NCI-H187 (cell line): Measurements from ENCODE around the gene ADM2.
"Not testable (repeated sequence)": the region's sequence is repeated elsewhere in the genome, so short reads cannot be mapped to it uniquely, and the experiment has no call there.

Source experiments
- DNase-seq, 2 experiments: peaks; one replicate each; lab custom pipeline; 2025; lab: John Stamatoyannopoulos, UW

ADM2 gene, protein sequence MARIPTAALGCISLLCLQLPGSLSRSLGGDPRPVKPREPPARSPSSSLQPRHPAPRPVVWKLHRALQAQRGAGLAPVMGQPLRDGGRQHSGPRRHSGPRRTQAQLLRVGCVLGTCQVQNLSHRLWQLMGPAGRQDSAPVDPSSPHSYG

GRCh38 chr22:50481440-50482106, at the start of gene ADM2:
Gene ADM2, plus strand, starts transcription at chr22:50481543. Its CDS starts 305 bp downstream, at chr22:50481848.
- no peak for DNase-seq

DNA sequence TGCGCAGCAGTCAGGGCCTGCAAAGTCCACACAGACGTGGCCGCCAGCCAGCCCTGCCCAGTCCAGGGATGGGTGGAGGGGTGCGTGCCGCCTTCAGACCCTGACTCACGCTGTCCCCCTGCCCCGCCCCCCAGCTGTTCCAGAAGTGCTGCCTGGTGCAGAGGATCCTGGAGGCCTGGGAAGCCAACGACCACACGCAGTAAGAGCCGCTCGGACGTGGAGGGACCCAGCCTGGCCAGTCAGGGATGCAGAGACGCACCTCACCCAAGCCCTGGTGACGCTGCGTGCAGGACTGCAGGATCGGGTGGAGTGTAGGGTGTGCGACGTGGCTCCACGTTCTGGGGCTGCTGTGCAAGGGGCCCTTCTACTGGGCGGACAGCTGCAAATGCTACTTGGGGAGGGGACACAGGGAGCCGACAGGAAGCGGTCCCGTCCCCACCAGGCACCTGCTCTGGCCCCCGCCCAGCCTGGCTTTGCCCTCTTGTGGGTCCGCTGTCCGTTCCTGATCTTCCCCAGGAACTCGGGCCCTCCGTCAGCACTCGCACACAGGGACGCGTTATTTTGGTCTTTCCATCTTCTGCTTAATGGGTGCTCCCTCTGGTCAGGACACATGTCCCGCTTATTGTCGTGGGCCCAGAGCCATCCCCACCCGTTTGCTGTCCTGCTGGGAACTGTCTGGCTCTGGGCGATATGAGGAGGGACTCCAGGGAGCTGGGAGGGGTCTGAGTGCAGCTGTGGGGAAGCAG, 49.0 kb upstream of the ADM2 start:
- DNase-seq, result no peak

DNA sequence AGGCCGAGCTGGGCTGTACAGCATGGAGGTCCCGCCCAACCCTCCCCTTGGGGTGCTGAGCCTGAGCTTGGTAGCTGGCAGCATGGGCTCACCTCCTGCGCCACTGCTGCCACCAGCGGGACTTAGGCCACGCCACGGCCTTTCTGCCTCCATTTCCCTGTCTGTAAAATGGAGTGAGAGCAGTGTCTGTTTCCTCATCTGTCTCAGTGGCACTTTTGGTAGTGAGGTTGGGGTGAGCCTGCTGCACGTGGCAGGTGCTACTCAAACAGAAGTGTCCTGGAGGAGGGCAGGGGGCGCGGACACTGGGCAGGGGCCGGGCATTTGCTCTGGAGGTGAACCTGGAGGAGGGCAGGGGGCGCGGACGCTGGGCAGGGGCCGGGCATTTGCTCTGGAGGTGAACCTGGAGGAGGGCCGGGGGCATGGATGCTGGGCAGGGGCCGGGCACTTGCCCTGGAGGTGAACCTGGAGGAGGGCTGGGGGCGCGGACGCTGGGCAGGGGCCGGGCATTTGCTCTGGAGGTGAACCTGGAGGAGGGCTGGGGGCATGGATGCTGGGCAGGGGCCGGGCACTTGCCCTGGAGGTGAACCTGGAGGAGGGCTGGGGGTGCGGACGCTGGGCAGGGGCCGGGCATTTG, 48.3 kb upstream of the ADM2 start:
- DNase-seq, result not testable (repeated sequence)

- no peak for DNase-seq
Observed at GRCh38 chr22:50434849-50435248, 46.5 kb upstream of the ADM2 start.

DNA sequence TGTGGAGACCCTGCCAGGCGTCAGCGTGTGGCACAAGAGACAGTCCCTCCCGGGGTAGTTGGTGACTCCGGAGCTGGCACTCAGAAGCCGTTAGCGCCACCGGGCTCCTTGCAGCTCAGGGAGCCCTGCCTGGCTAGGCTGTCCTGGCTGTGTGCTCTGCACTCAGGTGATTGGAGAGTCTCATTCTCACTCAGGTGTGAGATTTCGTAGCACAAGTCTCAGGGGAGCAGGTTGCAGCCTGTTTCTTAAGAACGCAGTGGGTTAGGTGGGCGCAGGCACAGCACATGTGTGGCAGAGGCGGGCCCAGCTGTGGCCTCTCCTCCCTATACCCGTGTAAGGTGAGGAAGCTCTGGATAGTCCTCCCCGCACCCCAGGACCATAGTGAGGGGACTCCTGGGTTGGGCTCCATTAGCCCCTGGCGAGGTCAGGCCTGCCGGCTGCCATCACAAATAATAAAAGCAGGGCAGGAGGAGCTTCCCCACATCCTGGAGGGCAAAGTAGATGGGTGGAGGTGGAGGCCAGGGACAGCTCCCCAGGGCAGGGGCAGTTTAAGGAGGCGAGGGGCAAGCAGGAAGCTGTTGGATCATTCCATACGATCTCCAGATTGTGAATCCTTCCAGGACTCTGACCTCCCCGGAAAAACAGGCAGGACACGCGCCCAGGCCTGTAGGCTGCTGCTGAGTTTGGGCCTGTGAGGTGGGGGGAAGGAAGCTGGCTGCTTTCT, 45.9 kb upstream of the ADM2 start:
- no peak for DNase-seq

DNA sequence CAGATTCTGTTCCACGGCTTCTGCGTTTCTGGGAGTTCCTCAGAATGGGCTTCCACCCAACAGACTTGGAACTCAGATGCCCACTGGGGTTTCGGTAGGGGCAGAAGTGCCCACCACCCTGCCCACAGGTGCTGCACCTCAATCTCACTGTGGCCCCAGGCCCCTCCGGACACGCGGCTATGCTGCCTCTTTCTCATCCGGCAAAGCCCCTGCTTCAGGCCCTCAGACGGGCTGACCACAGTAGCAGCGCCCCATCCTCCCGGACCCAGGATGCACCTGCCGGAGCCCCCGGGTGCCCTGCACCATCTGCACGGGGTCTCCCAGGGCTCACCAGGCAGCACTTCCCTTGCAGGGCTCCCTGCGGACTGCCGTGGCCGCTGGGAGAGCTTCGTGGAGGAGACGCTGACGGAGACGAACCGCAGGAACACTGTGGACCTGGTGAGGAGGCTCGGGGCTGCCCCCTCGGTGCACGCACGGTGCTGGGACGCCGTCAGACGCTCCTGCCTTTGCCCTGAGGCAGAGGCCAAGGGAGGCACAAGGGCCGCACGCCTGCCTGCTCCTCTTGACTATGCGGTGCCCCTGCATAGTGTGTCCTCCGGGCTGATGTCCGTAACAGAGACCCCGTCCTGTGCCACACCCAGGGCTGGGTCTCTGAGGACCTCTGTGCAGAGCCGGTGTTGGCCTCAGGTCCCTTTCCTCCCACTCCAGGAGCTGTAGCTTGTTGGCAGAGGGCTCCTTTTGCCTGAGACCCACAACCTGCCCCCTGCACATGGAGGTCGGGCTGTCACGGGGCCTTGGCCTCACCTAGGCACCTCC, 45.1 kb upstream of the ADM2 start:
- no peak for DNase-seq

DNA sequence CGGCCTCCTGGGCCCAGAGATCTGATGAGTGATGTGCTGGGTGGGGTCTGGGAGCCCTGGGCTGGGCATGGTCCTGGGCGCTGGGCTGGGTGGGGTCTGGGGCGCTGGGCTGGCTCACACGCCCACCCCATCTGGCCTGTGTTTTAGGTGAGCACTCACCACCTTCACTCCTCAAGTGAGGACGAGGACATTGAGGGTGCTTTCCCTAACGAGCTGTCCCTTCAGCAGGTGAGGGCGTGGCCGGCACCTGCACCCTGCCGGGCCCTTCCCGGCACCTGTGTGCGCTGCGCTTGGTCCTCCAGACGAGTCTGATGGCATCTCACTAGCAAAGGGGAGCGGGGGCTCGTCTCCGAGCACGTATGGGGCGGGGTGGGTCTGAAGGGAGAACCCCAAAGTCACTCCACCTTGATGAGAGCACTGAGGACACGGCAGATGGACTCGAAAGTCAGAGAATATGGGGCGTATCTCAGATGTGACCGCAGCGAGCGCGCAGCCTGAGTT, 44.5 kb upstream of the ADM2 start:
- no peak for DNase-seq

DNA sequence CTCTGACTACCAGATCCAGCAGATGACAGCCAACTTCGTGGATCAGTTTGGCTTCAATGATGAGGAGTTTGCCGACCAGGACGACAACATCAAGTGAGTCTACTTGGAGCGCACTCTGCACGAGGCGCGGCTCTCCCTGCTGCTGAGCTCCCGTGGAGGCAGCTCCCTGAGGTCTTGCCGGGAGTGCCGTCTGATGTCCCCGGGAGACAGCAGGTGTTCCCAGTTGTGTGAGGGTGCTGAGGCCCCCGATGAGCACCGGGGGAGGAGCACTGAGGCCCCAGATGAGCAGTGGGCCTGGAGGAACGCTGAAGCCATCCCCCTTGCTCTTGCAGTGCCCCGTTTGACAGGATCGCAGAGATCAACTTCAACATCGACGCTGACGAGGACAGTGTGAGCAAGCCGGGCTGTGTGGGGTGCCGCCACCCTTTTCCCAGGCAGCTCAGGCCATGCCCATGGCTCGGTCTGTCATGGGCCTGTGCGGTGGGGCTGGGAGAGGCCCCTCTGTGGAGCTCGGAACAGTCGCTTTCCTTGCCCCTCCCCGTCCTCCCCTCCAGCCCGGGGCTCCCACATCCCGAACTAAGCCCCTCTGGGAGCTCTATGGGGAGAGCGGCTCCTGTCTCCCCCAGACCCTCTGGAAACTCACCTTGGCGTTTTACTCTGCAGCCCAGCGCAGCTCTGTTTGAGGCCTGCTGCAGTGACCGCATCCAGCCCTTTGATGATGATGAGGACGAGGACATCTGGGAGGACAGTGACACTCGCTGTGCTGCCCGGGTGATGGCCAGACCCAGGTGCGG, 43.6 kb upstream of the ADM2 start:
- no peak for DNase-seq

DNA sequence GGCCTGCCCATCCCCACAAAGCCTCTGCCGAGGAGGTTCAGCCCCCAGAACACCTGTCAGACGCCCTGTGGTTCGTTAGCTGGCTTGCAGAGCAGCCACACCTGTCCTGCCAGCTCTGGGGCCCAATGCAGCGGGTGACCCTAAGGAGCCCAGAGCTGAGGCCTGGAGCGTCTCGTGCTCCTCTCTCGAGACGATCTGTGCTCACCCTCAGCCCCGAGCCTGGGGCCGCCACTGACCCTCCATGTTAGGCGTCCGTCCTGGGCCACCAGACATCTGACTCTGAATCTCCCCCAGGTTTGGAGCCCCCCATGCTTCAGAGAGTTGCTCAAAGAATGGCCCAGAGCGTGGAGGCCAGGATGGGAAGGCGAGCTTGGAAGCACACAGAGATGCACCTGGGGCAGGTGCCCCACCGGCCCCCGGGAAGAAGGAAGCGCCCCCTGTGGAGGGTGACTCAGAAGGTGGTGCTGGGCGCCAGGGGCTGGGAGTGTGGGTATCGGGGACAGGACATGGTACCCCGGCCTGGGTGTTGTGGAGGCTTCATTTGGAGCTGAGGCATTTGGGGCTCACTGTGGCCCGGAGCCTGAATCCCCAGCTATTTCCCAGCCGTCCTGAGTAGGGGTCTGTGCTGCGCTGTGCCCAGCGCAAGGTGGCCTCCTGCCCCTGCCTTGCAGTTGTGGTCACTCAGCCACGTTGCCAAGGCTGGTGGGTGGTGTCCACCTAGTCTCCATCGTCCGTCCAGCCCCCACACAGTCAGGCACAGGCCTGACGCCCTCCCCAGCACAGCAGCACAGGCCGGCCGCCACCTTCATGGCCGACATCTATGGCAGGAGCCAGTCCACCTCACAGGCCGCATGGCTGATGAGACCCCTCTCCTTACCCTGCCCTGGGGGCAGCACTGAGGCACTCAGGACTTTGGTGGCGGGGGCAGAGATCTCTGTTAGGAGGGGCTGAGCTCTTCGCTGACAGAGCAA, 42.8 kb upstream of the ADM2 start:
- no peak for DNase-seq

DNA sequence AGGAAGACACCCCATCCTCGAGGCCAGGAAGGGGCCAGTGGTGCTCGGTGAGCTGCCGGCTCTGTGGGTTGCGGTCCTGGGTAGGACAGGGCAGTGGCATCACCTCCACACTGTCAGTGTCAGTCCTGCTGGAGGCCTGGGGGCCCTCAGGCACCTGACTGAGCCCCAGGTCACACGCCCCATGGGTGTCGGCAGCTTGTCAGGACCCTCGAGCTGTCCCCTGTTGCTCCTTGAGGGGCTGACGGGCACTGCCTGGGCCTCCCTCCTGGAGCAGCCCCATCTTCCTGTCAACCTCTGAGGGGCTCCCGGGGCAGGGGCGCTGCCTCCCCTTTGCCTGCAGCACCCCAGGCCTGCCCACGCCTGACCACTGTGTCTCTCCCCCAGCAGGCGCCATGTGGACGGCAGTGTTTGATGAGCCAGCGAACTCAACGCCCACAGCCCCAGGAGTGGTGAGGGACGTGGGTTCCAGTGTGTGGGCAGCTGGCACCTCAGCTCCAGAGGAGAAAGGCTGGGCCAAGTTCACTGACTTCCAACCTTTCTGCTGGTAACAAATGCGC, 42.0 kb upstream of the ADM2 start:
- DNase-seq, result no peak

DNA sequence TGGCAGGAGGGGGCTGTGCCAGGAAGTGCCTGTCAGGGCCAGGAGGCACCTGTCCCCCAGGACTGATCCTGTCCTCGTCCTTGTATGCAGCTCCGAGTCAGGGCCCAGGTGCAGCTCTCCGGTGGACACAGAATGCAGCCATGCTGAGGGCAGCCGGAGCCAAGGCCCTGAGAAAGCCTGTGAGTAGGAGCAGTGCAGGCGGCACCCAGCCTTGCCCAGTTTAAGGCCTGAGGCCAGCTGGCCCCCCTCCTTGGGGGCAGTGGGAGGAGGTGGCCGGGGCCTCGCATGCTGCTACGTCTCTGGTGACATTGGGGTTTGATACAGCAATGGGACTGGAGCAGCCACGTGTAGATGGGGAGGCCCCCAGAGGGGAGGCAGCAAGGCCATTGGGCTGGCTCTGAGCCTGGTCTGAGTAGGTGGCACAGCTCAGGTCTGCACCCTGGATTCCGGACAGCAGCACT, 41.4 kb upstream of the ADM2 start:
- DNase-seq, result no peak

- no peak for DNase-seq
Observed at GRCh38 chr22:50440544-50441249, 40.6 kb upstream of the ADM2 start.

GRCh38 chr22:50441428-50441993, 39.8 kb upstream of the ADM2 start:
- no peak for DNase-seq

GRCh38 chr22:50443197-50443596, 38.1 kb upstream of the ADM2 start:
- DNase-seq, result no peak

DNA sequence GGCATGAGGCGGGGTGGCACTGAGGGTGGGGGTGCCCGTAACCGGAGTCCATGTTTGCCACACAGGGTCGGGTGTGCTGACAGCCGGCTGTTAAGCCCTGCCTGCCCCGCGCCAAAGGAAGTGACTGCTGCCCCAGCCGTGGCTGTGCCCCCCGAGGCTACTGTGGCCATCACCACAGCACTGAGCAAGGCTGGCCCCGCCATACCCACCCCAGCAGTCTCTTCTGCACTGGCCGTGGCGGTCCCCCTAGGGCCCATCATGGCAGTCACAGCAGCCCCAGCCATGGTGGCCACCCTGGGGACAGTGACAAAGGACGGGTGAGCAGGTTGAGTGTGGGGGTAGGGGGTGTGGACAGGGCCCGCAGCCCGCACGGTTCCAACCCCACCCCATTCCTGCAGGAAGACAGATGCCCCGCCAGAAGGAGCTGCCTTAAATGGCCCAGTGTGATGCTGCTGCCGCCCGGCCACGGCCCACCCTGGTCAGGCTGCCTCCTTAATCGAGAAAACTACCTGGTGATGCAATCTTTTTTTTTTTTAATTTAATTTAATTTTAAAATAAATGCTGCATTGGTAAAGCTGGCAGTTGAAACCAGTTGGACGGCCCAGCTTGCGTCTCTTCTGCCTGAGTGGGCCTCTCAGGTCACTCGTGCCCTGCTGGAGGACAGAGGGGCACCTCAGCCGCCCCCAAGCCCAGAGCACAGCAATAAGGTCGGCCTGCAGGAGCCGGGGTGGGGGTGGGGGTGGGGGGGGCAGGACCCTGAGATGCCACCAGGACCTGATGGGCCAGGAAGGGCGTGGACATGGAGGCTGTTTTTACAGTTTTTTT, 37.3 kb upstream of the ADM2 start:
- DNase-seq, result no peak

- DNase-seq, result no peak
Observed at GRCh38 chr22:50444663-50445062, 36.7 kb upstream of the ADM2 start.
